NCI-H774 (cell line): ENCODE measurements around the gene ACOT2.

Experiments used
- DNase-seq: peaks from one replicate; lab custom pipeline; 2025; lab: John Stamatoyannopoulos, UW

ACOT2 gene

DNA sequence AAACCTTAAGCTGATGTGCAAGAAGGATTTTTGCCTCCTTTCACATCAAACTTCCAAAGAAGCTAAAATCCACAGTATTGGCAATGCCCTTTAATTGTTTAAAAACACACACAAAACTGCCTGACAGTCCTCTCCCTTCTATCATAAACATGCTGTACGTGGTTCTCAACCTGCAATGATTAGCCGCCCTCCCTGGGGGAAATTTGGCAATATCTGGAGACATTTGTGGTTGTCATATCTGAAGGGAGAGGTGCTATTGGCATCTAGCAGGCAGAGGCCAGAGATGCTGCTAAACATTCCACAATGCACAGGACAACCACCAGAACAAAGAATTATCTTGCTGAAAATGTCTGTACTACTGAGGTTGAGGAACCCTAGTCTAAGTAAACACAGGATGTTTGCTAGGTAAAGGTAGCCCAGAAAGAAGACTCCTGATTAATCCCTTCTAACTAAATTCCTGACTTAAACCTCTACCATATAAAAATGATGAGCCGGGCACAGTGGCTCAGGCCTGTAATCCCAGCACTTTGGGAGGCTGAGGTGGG, 44.5 kb downstream of the ACOT2 start:
- no peak for DNase-seq

DNA sequence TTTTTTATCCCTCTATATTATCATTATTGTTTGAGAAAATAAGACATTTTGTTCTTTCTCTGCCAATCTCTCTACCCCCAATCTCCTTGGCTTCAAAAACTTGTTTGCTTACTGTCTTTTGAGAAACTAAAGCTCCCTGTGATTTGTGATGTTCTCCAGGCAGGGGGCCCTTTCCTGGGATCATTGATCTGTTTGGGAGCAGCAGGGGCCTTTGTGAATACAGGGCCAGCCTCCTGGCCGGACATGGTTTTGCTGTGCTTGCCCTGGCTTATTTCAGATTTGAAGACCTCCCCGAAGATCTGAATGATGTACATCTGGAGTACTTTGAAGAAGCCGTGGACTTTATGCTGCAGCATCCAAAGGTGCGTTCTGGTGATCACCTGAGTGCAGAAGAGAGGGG, 47.8 kb downstream of the ACOT2 start:
- no peak for DNase-seq

DNA sequence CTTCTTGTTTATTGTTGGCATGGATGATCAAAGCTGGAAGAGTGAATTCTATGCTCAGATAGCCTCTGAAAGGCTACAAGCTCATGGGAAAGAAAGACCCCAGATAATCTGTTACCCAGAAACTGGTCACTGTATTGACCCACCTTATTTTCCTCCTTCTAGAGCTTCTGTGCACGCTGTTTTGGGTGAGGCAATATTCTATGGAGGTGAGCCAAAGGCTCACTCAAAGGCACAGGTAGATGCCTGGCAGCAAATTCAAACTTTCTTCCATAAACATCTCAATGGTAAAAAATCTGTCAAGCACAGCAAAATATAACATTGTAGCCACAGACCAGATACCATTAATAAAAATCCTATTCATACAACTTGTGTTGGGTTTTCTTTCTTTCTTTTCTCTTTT, 50.5 kb downstream of the ACOT2 start:
- no peak for DNase-seq

DNA sequence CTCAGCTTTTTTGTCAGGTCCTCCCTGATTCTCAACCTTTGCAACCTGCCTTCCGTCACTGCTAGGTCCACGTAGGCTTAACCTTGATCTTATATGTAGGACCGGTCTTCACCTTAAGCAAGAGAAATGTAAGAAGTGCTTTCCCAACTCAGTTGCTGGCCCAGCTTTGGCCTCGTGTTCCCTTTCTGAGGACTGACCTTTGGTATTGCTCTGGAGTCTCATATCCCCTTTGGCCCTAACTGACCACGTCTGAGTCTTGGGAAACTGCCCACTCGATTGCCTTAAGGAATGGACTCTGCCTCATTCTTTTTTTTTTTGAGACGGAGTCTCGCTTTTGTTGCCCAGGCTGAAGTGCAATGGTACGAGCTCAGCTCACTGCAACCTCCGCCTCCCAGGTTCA, 51.3 kb downstream of the ACOT2 start:
- no peak for DNase-seq

DNA sequence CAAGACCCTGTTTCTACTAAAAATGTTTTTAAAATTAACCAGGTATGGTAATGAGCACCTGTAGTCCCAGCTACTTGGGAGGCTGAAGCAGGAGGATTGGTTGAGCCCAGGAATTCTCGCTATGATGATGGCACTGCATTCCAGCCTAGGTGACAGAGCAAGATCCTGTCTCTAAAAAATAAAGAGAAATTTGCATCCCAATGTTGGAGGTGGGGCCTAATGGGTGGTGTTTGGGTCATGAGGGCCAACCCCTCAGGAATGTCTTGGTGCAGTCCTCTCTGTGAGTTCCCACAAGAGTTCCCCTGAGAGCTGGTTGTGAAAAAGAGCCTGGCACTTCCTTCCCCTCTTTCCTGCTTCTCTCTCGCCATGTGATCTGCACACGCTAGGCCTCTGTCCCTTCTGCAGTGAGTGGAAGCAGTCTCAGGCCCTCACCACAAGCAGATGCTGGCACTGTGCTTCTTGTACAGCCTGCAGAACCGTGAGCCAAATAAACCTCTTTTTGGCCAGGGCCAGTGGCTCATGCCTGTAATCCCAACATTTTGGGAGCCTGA, 54.6 kb downstream of the ACOT2 start:
- DNase-seq, result no peak
